NCI-H146 (cell line): ENCODE measurements around the gene TXNDC15.
"Not testable (repeated sequence)": the region's sequence is repeated elsewhere in the genome, so short reads cannot be mapped to it uniquely, and the experiment has no call there.

Experiments
- DNase-seq: peaks from one replicate; lab custom pipeline; 2025; lab: John Stamatoyannopoulos, UW

The TXNDC15 gene

GRCh38 chr5:134873987-134874830 lies at the start of gene TXNDC15:
Gene TXNDC15, plus strand, starts transcription at chr5:134874371. Its CDS starts 57 bp downstream, at chr5:134874428.
- peak; percentile 77 for DNase-seq

- DNase-seq = no peak
These were observed 49.5 kb upstream of the TXNDC15 start for GRCh38 chr5:134824681-134825080.

- no peak for DNase-seq
These were observed 49.0 kb upstream of the TXNDC15 start for GRCh38 chr5:134825212-134825611.

- DNase-seq = no peak
These were observed 40.7 kb upstream of the TXNDC15 start for GRCh38 chr5:134833340-134834032.

- DNase-seq = no peak
These were observed 38.5 kb upstream of the TXNDC15 start for GRCh38 chr5:134835623-134836022.

- no peak for DNase-seq
These were observed 36.5 kb upstream of the TXNDC15 start for GRCh38 chr5:134837530-134838181.

GRCh38 chr5:134838361-134838760 lies 35.8 kb upstream of the TXNDC15 start:
- not testable (repeated sequence) for DNase-seq

GRCh38 chr5:134840811-134841210 lies 33.4 kb upstream of the TXNDC15 start:
- DNase-seq = no peak

GRCh38 chr5:134844252-134844651 lies 29.9 kb upstream of the TXNDC15 start:
- no peak for DNase-seq

- DNase-seq = no peak
These were observed 28.8 kb upstream of the TXNDC15 start for GRCh38 chr5:134845335-134845851.

GRCh38 chr5:134845852-134846640 lies 28.1 kb upstream of the TXNDC15 start, which contains the start of gene C5orf24:
Gene C5orf24, plus strand, starts transcription at chr5:134845968. Its CDS starts 8,933 bp downstream, at chr5:134854901.
- DNase-seq = peak; percentile 90

GRCh38 chr5:134846641-134846960 lies 27.6 kb upstream of the TXNDC15 start:
- DNase-seq = peak; percentile 20

GRCh38 chr5:134849434-134849933 lies 24.7 kb upstream of the TXNDC15 start:
- DNase-seq = not testable (repeated sequence)

- no peak for DNase-seq
These were observed 22.8 kb upstream of the TXNDC15 start for GRCh38 chr5:134851307-134851923.

- DNase-seq = not testable (repeated sequence)
These were observed 17.7 kb upstream of the TXNDC15 start for GRCh38 chr5:134856465-134856864.

GRCh38 chr5:134857401-134857800 lies 16.8 kb upstream of the TXNDC15 start:
- DNase-seq = no peak

- no peak for DNase-seq
These were observed 9.5 kb upstream of the TXNDC15 start for GRCh38 chr5:134864707-134865106.

- peak; percentile 7 for DNase-seq
These were observed 677 bp upstream of the TXNDC15 start for GRCh38 chr5:134873494-134873893.

- peak; percentile 32 for DNase-seq
These were observed 872 bp downstream of the TXNDC15 start for GRCh38 chr5:134874831-134875655.

- DNase-seq = no peak
These were observed 3.0 kb downstream of the TXNDC15 start for GRCh38 chr5:134877159-134877558.
